AG04449 (cell line): Measurements from ENCODE around the gene ACOX2.

Experiments
- CTCF ChIA-PET: fragments of 350-600 bp; formaldehyde crosslinking; extraction: SDS; loops from one replicate; lab custom pipeline; 2021; ENCODE audit warnings: antibody characterized with exemption; lab: Yijun Ruan, JAX
- POLR2A ChIA-PET: fragments of 400-600, 350-600 bp; formaldehyde crosslinking; extraction: SDS; loops from one replicate; lab custom pipeline; 2020; ENCODE audit warnings: antibody characterized with exemption, inconsistent platforms; lab: Yijun Ruan, JAX
- DNase-seq: peaks from one replicate; pipeline ENCODE4 v3.0.0-alpha.2; 2010; ENCODE audit warnings: low read depth, low spot score
- H3K4me3 ChIP-seq: 2 replicates; pipeline ENCODE4 v1.5.1; 2011; ENCODE audit warnings: low read depth, mild to moderate bottlenecking, control low read depth, low read length
- TF ChIP-seq, protein P1 (sequence below): IDR thresholded peaks from one replicate; pipeline ENCODE4 v1.5.1; 2011; ENCODE audit warnings: mild to moderate bottlenecking, moderate library complexity, low read length, control low read depth, inconsistent platforms; ENCODE audit not compliant: insufficient read depth; ENCODE audit errors: missing control alignments

ACOX2 gene

DNA sequence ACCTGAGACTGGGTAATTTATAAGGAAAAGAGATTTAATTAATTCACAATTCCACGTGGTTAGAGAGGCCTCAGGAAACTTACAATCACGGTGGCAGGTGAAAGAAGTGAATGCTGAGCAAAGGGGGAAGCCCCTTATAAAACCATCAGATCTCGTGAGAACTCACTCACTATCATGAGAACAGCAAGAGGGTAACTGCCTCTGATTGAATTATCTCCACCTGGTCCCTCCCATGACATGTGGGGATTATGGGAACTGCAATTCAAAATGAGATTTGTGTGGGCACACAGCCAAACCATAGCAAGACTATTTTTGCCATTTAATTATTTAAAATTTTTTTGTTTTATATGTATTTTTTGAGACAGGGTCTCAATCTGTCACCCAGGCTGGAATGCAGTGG, 72.1 kb downstream of the ACOX2 start:
- no peak for DNase-seq
- TF ChIP-seq, protein P1, sequence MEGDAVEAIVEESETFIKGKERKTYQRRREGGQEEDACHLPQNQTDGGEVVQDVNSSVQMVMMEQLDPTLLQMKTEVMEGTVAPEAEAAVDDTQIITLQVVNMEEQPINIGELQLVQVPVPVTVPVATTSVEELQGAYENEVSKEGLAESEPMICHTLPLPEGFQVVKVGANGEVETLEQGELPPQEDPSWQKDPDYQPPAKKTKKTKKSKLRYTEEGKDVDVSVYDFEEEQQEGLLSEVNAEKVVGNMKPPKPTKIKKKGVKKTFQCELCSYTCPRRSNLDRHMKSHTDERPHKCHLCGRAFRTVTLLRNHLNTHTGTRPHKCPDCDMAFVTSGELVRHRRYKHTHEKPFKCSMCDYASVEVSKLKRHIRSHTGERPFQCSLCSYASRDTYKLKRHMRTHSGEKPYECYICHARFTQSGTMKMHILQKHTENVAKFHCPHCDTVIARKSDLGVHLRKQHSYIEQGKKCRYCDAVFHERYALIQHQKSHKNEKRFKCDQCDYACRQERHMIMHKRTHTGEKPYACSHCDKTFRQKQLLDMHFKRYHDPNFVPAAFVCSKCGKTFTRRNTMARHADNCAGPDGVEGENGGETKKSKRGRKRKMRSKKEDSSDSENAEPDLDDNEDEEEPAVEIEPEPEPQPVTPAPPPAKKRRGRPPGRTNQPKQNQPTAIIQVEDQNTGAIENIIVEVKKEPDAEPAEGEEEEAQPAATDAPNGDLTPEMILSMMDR = no peak
- CTCF ChIA-PET = interaction anchor here (0.7 to 2.0 kb wide), 5 partner anchors 10 to 68 kb away, joined by 3 to 11 read pairs (median 6); no protein-coding TSS in a partner anchor
- POLR2A ChIA-PET = no interaction called here
- no peak overlapping the region for H3K4me3 ChIP-seq

DNA sequence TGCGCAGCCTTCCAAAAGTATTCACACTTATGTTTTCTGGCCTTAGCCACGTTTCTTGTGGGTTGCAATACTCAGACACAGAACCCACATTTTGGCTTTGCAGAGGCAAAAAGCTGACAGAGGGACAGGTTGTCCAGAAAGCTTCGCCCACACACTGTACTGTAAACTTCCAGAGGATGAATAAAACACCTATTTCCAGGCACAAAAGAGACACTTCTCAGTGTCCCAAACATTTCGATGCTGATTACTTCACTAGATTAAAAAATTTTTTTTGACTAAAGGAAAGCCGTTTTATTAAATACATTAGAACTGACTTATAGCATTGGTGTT, 73.1 kb downstream of the ACOX2 start:
- no peak for DNase-seq
- H3K4me3 ChIP-seq = no peak overlapping the region
- ChIA-PET POLR2A (interaction anchor here (1.1 kb wide), 2 partner anchors 27 to 128 kb away, joined by 4 read pairs; no protein-coding TSS in a partner anchor), CTCF (interaction anchor here (0.9 to 1.8 kb wide), 24 partner anchors 8 to 158 kb away, joined by 3 to 13 read pairs (median 5); partner anchors contain the start of genes HTD2, KCTD6 and RPP14)
- TF ChIP-seq, protein P1 = no peak

DNA sequence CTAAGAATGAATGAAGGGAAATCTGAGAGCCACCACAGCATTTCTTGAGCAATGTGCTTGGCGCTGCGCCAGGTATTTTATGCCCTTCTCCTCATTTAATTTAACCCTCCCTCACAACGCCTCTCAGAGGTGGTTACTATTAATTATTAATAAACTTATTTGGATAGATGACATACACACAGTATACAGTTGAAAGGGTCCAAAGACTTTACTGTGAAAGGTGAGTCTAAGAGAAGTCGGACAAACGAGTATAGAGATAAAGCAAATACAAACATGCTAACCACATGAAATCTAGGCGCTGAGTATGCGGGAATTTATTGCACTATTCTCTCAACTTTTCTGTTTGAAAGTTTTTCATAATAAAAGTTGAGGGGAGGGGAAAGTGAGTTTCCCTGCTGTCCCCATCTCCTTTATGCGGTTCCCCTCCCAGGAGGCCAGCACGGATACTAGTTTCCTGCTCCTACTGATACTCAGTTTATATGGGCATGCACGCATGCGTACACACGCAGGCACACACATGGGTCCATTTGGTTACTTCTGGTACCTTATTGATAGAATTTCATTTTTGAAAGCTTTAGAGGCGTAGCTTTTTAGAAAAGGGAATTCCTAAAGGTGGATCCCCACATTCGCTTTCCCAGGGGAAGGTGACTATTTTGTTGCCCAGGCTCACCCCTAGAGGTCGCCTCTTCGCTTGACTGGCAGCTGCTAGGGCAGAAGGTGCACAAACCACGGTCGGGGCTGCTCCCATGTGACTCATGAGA, 73.6 kb downstream of the ACOX2 start:
- DNase-seq = peak; percentile 36
- TF ChIP-seq, protein P1 = peak; percentile 82
- no peak overlapping the region for H3K4me3 ChIP-seq
- CTCF ChIA-PET = interaction anchor here (0.6 to 1.8 kb wide), 26 partner anchors 8 to 157 kb away, joined by 3 to 13 read pairs (median 5); partner anchors contain the start of genes HTD2, KCTD6 and RPP14
- POLR2A ChIA-PET = interaction anchor here (1.1 kb wide), 2 partner anchors 28 to 128 kb away, joined by 4 read pairs; no protein-coding TSS in a partner anchor

DNA sequence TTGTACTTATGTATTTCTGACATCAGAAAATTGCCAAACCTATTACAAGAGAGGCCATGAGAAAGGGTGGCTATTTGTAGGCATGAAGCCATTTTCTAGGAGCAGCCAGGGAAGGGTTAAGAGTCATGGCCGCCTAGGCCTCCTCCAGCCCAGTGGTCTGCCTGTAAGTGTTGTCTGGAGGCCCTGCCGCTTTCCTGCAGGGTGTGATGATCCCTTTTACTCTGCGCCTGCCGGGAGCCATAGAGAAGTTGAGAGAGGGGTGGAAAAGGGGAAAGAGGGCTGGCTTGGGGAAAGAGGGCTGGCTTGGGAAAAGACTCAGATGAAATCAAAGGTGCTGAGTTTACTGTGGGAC, 74.2 kb downstream of the ACOX2 start:
- POLR2A ChIA-PET = no interaction called here
- H3K4me3 ChIP-seq = no peak overlapping the region
- DNase-seq = no peak
- CTCF ChIA-PET = no interaction called here
- TF ChIP-seq, protein P1 = no peak

DNA sequence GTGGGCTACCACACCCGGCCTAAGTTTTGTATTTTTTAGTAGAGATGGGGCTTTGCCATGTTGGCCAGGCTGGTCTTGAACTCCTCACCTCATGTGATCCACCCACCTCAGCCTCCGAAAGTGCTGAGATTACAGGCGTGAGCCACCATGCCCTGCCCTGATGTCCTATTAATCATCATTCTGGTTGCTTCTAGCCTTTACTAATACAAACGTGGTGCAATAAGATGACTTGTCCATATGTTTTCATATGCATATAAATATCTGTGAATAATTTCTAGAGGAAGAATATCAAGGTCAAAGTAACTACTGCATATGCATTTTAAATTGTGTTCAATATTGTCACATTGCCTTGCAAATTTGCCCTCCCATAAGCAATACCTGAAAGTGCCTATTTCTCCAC, 77.8 kb downstream of the ACOX2 start:
- CTCF ChIA-PET = interaction anchor here (0.7 to 1.1 kb wide), 2 partner anchors 10 to 25 kb away, joined by 4 to 5 read pairs; no protein-coding TSS in a partner anchor
- DNase-seq = no peak
- H3K4me3 ChIP-seq = no peak overlapping the region
- TF ChIP-seq, protein P1 = no peak
- POLR2A ChIA-PET = no interaction called here
